Mononuclear cell (primary cell): Measurements from ENCODE around the gene GPER1. TPM values are rescaled to one million over a fixed set of nuclear protein-coding genes. Genes with fewer than 3 reads are reported as not detected.

ENCODE experiments used
- H3K27me3 ChIP-seq: 2 replicates; pipeline ENCODE4 v1.6.0; 2011; ENCODE audit warnings: low read length, control low read depth; ENCODE audit not compliant: insufficient read depth
- H3K4me1 ChIP-seq: 2 replicates; pipeline ENCODE4 v1.5.1; 2011; ENCODE audit warnings: mild to moderate bottlenecking, low read length, control low read depth; ENCODE audit not compliant: insufficient read depth
- H3K4me3 ChIP-seq: 2 replicates; pipeline ENCODE4 v1.5.1; 2011; ENCODE audit warnings: mild to moderate bottlenecking, low read length, moderate library complexity
- H3K9me3 ChIP-seq: 2 replicates; pipeline ENCODE4 v1.5.1; 2011; ENCODE audit warnings: low read depth, mild to moderate bottlenecking, control low read depth, low read length
- total RNA-seq: library from RNA; depleted of rRNA; stranded (reverse); fragments of >200 nt; gene quantifications from one replicate; pipeline ENCODE4 v1.2.3, GENCODE V29; 2012

GPER1 gene
- total RNA-seq, 1 donor = 0.42 TPM

- Histone ChIP-seq H3K27me3 (peaks cover 6% of the 10 kb centered on the region), H3K4me1 (peaks cover 45% of the 10 kb centered on the region), H3K4me3 (no peak overlapping the region), H3K9me3 (no peaks in the 10 kb centered on the region)
Observed at GRCh38 chr7:1059200-1060091, 28.5 kb upstream of the GPER1 start.

- H3K4me1 ChIP-seq = peaks cover 39% of the 10 kb centered on the region
- no peaks in the 10 kb centered on the region for H3K9me3 ChIP-seq
- peaks cover 6% of the 10 kb centered on the region for H3K27me3 ChIP-seq
- H3K4me3 ChIP-seq = no peak overlapping the region
Observed at GRCh38 chr7:1060315-1061072, 27.4 kb upstream of the GPER1 start.

GRCh38 chr7:1061180-1061579 lies 26.7 kb upstream of the GPER1 start:
- peaks cover 38% of the 10 kb centered on the region for H3K4me1 ChIP-seq
- H3K9me3 ChIP-seq = no peaks in the 10 kb centered on the region
- H3K27me3 ChIP-seq = peaks cover 6% of the 10 kb centered on the region
- H3K4me3 ChIP-seq = no peak overlapping the region

- Histone ChIP-seq H3K4me3 (no peak overlapping the region), H3K27me3 (peaks cover 6% of the 10 kb centered on the region), H3K9me3 (no peaks in the 10 kb centered on the region), H3K4me1 (peaks cover 35% of the 10 kb centered on the region)
Observed at GRCh38 chr7:1062296-1063294, 25.3 kb upstream of the GPER1 start.

GRCh38 chr7:1063361-1063760 lies 24.6 kb upstream of the GPER1 start:
- Histone ChIP-seq H3K4me3 (no peak overlapping the region), H3K27me3 (peaks cover 6% of the 10 kb centered on the region), H3K9me3 (no peaks in the 10 kb centered on the region), H3K4me1 (peaks cover 35% of the 10 kb centered on the region)

- Histone ChIP-seq H3K9me3 (no peaks in the 10 kb centered on the region), H3K4me1 (peaks cover 35% of the 10 kb centered on the region), H3K27me3 (peaks cover 6% of the 10 kb centered on the region), H3K4me3 (no peak overlapping the region)
Observed at GRCh38 chr7:1064581-1064980, 23.3 kb upstream of the GPER1 start.

GRCh38 chr7:1065263-1065584 lies 22.7 kb upstream of the GPER1 start:
- Histone ChIP-seq H3K4me1 (peaks cover 31% of the 10 kb centered on the region), H3K27me3 (peaks cover 3% of the 10 kb centered on the region), H3K9me3 (no peaks in the 10 kb centered on the region), H3K4me3 (no peak overlapping the region)

GRCh38 chr7:1065585-1066241 lies 22.2 kb upstream of the GPER1 start:
- peaks cover 26% of the 10 kb centered on the region for H3K4me1 ChIP-seq
- no peaks in the 10 kb centered on the region for H3K27me3 ChIP-seq
- H3K9me3 ChIP-seq = no peaks in the 10 kb centered on the region
- H3K4me3 ChIP-seq = no peak overlapping the region

- Histone ChIP-seq H3K27me3 (no peaks in the 10 kb centered on the region), H3K4me1 (peaks cover 21% of the 10 kb centered on the region), H3K9me3 (no peaks in the 10 kb centered on the region), H3K4me3 (no peak overlapping the region)
Observed at GRCh38 chr7:1066242-1066588, 21.7 kb upstream of the GPER1 start.

- Histone ChIP-seq H3K4me1 (peaks cover 8% of the 10 kb centered on the region), H3K9me3 (no peaks in the 10 kb centered on the region), H3K27me3 (no peaks in the 10 kb centered on the region)
Observed at GRCh38 chr7:1068013-1068412, 19.9 kb upstream of the GPER1 start.

GRCh38 chr7:1068619-1069018 lies 19.3 kb upstream of the GPER1 start:
- H3K4me1 ChIP-seq = peaks cover 8% of the 10 kb centered on the region
- no peaks in the 10 kb centered on the region for H3K27me3 ChIP-seq
- H3K9me3 ChIP-seq = no peaks in the 10 kb centered on the region
- no peak overlapping the region for H3K4me3 ChIP-seq

More at GRCh38 chr7:1068013-1068412, 19.9 kb upstream of the GPER1 start:
- H3K4me3 ChIP-seq = no peak overlapping the region

GRCh38 chr7:1070544-1071011 lies 17.3 kb upstream of the GPER1 start:
- Histone ChIP-seq H3K4me3 (no peak overlapping the region), H3K4me1 (peaks cover 4% of the 10 kb centered on the region), H3K9me3 (no peaks in the 10 kb centered on the region), H3K27me3 (no peaks in the 10 kb centered on the region)

- no peak overlapping the region for H3K4me3 ChIP-seq
- no peaks in the 10 kb centered on the region for H3K9me3 ChIP-seq
- H3K4me1 ChIP-seq = no peaks in the 10 kb centered on the region
- H3K27me3 ChIP-seq = no peaks in the 10 kb centered on the region
Observed at GRCh38 chr7:1071731-1072254, 16.1 kb upstream of the GPER1 start.
